ENCODE data around the gene ATXN7L3B.
A peak's percentile ranks its signal among the peaks of the same experiment; 100 is the strongest.

The ATXN7L3B gene

GRCh38 chr12:74537126-74537706 lies 419 bp upstream of the ATXN7L3B start:
- peak overlapping the region; percentile 91 for H3K27ac ChIP-seq
- TF ChIP-seq, protein P1, sequence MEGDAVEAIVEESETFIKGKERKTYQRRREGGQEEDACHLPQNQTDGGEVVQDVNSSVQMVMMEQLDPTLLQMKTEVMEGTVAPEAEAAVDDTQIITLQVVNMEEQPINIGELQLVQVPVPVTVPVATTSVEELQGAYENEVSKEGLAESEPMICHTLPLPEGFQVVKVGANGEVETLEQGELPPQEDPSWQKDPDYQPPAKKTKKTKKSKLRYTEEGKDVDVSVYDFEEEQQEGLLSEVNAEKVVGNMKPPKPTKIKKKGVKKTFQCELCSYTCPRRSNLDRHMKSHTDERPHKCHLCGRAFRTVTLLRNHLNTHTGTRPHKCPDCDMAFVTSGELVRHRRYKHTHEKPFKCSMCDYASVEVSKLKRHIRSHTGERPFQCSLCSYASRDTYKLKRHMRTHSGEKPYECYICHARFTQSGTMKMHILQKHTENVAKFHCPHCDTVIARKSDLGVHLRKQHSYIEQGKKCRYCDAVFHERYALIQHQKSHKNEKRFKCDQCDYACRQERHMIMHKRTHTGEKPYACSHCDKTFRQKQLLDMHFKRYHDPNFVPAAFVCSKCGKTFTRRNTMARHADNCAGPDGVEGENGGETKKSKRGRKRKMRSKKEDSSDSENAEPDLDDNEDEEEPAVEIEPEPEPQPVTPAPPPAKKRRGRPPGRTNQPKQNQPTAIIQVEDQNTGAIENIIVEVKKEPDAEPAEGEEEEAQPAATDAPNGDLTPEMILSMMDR (conservative IDR thresholded peaks at IDR 0.05): peak; percentile 92

GRCh38 chr12:74538491-74539258 lies 1.0 kb downstream of the ATXN7L3B start:
- TF ChIP-seq, protein P1 (conservative IDR thresholded peaks at IDR 0.05): no peak
- H3K27ac ChIP-seq: peak overlapping the region; percentile 91

GRCh38 chr12:74539261-74539660 lies 1.6 kb downstream of the ATXN7L3B start:
- TF ChIP-seq, protein P1 (conservative IDR thresholded peaks at IDR 0.05): no peak
- no peak overlapping the region for H3K27ac ChIP-seq

GRCh38 chr12:74539765-74540526 lies 2.3 kb downstream of the ATXN7L3B start:
- no peak overlapping the region for H3K27ac ChIP-seq
- TF ChIP-seq, protein P1 (conservative IDR thresholded peaks at IDR 0.05): no peak

DNA sequence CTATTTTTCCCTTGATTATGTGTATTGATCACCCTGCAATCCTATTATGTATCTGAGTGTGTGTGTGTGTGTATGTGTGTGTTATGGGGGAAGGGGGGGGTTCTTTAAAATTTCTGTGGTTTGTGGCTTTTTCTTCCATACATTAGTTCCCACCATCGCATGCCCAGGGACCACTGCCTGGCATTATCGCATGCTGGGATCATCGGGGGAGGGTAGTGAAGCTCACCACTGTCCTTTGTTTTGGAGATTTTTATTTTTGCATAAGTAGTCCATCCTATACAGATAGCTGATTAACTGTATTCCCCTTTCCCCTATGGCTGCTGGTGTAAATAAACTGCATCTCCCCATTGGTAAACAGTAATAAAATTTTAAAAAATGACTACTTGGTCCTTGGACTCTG lies 3.4 kb downstream of the ATXN7L3B start:
- H3K27ac ChIP-seq: no peak overlapping the region
- TF ChIP-seq, protein P1 (conservative IDR thresholded peaks at IDR 0.05): no peak

GRCh38 chr12:74547249-74547648 lies 9.6 kb downstream of the ATXN7L3B start:
- TF ChIP-seq, protein P1 (conservative IDR thresholded peaks at IDR 0.05): no peak
- no peak overlapping the region for H3K27ac ChIP-seq

DNA sequence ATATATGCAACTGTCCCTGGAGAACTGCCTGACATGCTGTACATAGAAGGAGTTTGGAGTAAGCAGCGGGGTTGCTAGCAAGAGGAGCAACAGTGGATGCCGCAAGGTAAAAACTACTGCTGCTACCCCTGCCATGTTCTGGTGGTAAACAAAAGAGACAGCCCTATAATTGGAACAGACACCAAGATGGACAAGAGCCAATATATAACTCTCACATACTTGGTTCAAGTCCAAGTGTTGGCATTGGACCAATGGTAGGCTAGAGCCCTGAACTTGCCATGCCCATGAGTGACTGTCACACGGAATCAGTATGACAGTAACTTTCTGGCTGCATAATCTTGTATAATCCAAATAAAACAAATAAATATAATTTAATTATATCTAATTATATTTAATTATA lies 13.7 kb downstream of the ATXN7L3B start:
- TF ChIP-seq, protein P1 (conservative IDR thresholded peaks at IDR 0.05): no peak
- H3K27ac ChIP-seq: no peak overlapping the region

Data from VCaP (cell line).